GM18861 (cell line): Measurements from ENCODE around the gene NRROS.

Experiments
- ATAC-seq: cut with Tn5 transposase; IDR thresholded peaks from one replicate; pipeline ENCODE4 v1.9.1; 2021; ENCODE audit not compliant: unreplicated experiment

NRROS gene

GRCh38 chr3:196645897-196646665 lies 6.6 kb downstream of the NRROS start:
- no peak for ATAC-seq

GRCh38 chr3:196646666-196647216 lies 7.2 kb downstream of the NRROS start:
- ATAC-seq = no peak

- ATAC-seq = no peak
These were observed 11.3 kb downstream of the NRROS start for GRCh38 chr3:196650740-196651311.

GRCh38 chr3:196651819-196652218 lies 12.3 kb downstream of the NRROS start:
- ATAC-seq = no peak

- ATAC-seq = no peak
These were observed 13.7 kb downstream of the NRROS start for GRCh38 chr3:196652961-196653795.

GRCh38 chr3:196654006-196654734 lies 14.7 kb downstream of the NRROS start:
- ATAC-seq = no peak

- no peak for ATAC-seq
These were observed 15.2 kb downstream of the NRROS start for GRCh38 chr3:196654735-196655090.

GRCh38 chr3:196655496-196655895 lies 16.0 kb downstream of the NRROS start:
- ATAC-seq = no peak

GRCh38 chr3:196656213-196656612 lies 16.7 kb downstream of the NRROS start:
- no peak for ATAC-seq

- no peak for ATAC-seq
These were observed 20.4 kb downstream of the NRROS start for GRCh38 chr3:196659901-196660351.

GRCh38 chr3:196660381-196661166 lies 21.1 kb downstream of the NRROS start:
- ATAC-seq = no peak

GRCh38 chr3:196661400-196661799 lies 21.9 kb downstream of the NRROS start:
- ATAC-seq = no peak

- no peak for ATAC-seq
These were observed 22.5 kb downstream of the NRROS start for GRCh38 chr3:196662033-196662432.

GRCh38 chr3:196662711-196663571 lies 23.4 kb downstream of the NRROS start:
- no peak for ATAC-seq

- ATAC-seq = no peak
These were observed 26.7 kb downstream of the NRROS start for GRCh38 chr3:196666001-196666867.

GRCh38 chr3:196667056-196667825 lies 27.7 kb downstream of the NRROS start:
- no peak for ATAC-seq

GRCh38 chr3:196670339-196670738 lies 30.8 kb downstream of the NRROS start:
- no peak for ATAC-seq
